GM23338 (cell line): ENCODE measurements around the gene MFSD6. TPM values are rescaled to one million over a fixed set of nuclear protein-coding genes. Genes with fewer than 3 reads are reported as not detected.

Experiments
- ATAC-seq: fragments of 200-7000 bp; cut with Tn5 transposase; 3 replicates; pipeline ENCODE4 v1.9.1; 2020
- DNase-seq: peaks from one replicate; pipeline ENCODE4 v3.0.0-alpha.2; 2015; ENCODE audit warnings: low spot score
- H2AFZ ChIP-seq: fragments of 200-600 bp; sonication (generic); 2 replicates; pipeline ENCODE4 v1.8.0; 2016; ENCODE audit warnings: antibody characterized with exemption, mild to moderate bottlenecking, moderate library complexity
- H3F3A ChIP-seq: fragments of 200-600 bp; sonication (generic); replicated peaks from 2 replicates; pipeline ENCODE4 v1.8.0; 2017; ENCODE audit warnings: antibody characterized with exemption, mixed run types, low read depth
- H3K27ac ChIP-seq: fragments of 200-600 bp; sonication (generic); 2 replicates; pipeline ENCODE4 v1.6.1; 2016; ENCODE audit warnings: low read depth
- H3K27me3 ChIP-seq: fragments of 200-600 bp; sonication (generic); 2 replicates; pipeline ENCODE4 v1.8.0; 2016; ENCODE audit warnings: mild to moderate bottlenecking, mixed run types, moderate library complexity; ENCODE audit not compliant: insufficient read depth
- H3K36me3 ChIP-seq: fragments of 200-600 bp; sonication (generic); 2 replicates; pipeline ENCODE4 v1.8.0; 2016; ENCODE audit warnings: mild to moderate bottlenecking; ENCODE audit not compliant: insufficient read depth
- H3K4me1 ChIP-seq: fragments of 200-600 bp; sonication (generic); 2 replicates; pipeline ENCODE4 v1.8.0; 2016; ENCODE audit warnings: mild to moderate bottlenecking, moderate library complexity; ENCODE audit not compliant: insufficient read depth
- H3K4me2 ChIP-seq: fragments of 200-600 bp; sonication (generic); 2 replicates; pipeline ENCODE4 v1.7.1; 2017; ENCODE audit warnings: mixed run types
- H3K4me3 ChIP-seq: fragments of 200-600 bp; sonication (generic); 2 replicates; pipeline ENCODE4 v1.6.1; 2016; ENCODE audit warnings: mixed run types
- H3K79me2 ChIP-seq: fragments of 200-600 bp; sonication (generic); replicated peaks from 2 replicates; pipeline ENCODE4 v1.8.0; 2017; ENCODE audit warnings: mild to moderate bottlenecking; ENCODE audit not compliant: insufficient read depth
- H3K9me2 ChIP-seq: fragments of 200-600 bp; sonication (generic); 2 replicates; pipeline ENCODE4 v1.8.0; 2017; ENCODE audit not compliant: insufficient read depth
- H4K20me1 ChIP-seq: fragments of 200-600 bp; sonication (generic); replicated peaks from 2 replicates; pipeline ENCODE4 v1.8.0; 2017; ENCODE audit warnings: mild to moderate bottlenecking; ENCODE audit not compliant: insufficient read depth
- H3K27ac Mint-ChIP-seq: 2 replicates; pipeline ENCODE4 v1.8.0; 2020; ENCODE audit warnings: inconsistent platforms, mild to moderate bottlenecking, moderate library complexity, mixed read lengths
- H3K27me3 Mint-ChIP-seq: 3 replicates; pipeline ENCODE4 v1.8.0; 2022; ENCODE audit warnings: low read depth, mild to moderate bottlenecking, moderate library complexity, mixed read lengths, inconsistent platforms; ENCODE audit not compliant: insufficient read depth, poor library complexity
- H3K36me3 Mint-ChIP-seq: 3 replicates; pipeline ENCODE4 v1.8.0; 2021; ENCODE audit warnings: low read depth, mild to moderate bottlenecking, inconsistent platforms, moderate library complexity, mixed read lengths
- H3K4me1 Mint-ChIP-seq: 3 replicates; pipeline ENCODE4 v1.8.0; 2020; ENCODE audit warnings: mild to moderate bottlenecking, inconsistent platforms, mixed read lengths
- H3K4me3 Mint-ChIP-seq: 3 replicates; pipeline ENCODE4 v1.8.0; 2021; ENCODE audit warnings: moderate library complexity, mild to moderate bottlenecking, inconsistent platforms, mixed read lengths
- H3K9me3 Mint-ChIP-seq: 3 replicates; pipeline ENCODE4 v1.8.0; 2020; ENCODE audit warnings: moderate library complexity, mild to moderate bottlenecking, inconsistent platforms, mixed read lengths
- CREB1 ChIP-seq: fragments of 250-450 bp; sonication (Bioruptor Pico); IDR thresholded peaks from 2 replicates; pipeline ENCODE4 v1.5.0; 2020; ENCODE audit warnings: low read depth, mild to moderate bottlenecking, moderate library complexity
- ETS1 ChIP-seq: IDR thresholded peaks from 2 replicates; pipeline ENCODE4 v1.6.1; 2016; ENCODE audit warnings: antibody characterized with exemption
- EZH2phosphoT487 ChIP-seq: fragments of 200-600 bp; sonication (generic); IDR thresholded peaks from one replicate; pipeline ENCODE4 v1.8.1; 2018; ENCODE audit warnings: antibody characterized with exemption; ENCODE audit not compliant: unreplicated experiment
- NANOG ChIP-seq: IDR thresholded peaks from 2 replicates; pipeline ENCODE4 v1.6.1; 2016; ENCODE audit warnings: antibody characterized with exemption, borderline replicate concordance
- POLR2AphosphoS5 ChIP-seq: IDR thresholded peaks from 2 replicates; pipeline ENCODE4 v1.6.1; 2016; ENCODE audit warnings: antibody characterized with exemption, low read depth
- ZNF114 ChIP-seq: fragments of 250-450 bp; sonication (Bioruptor Pico); IDR thresholded peaks from 2 replicates; pipeline ENCODE4 v1.5.0; 2020; ENCODE audit warnings: mild to moderate bottlenecking, moderate library complexity
- ZNF331 ChIP-seq: fragments of 250-450 bp; sonication (Bioruptor Pico); IDR thresholded peaks from 2 replicates; pipeline ENCODE4 v1.5.0; 2020; ENCODE audit warnings: low read depth, mild to moderate bottlenecking, moderate library complexity
- polyA plus RNA-seq: library from polyadenylated mRNA; unstranded; fragments of >200 nt; fragmentation: Nextera tagmentation; extraction: Ambion mirVana; gene quantifications from 2 replicates; pipeline ENCODE4 v1.2.1, GENCODE V29; 2016
- total RNA-seq: library from RNA; depleted of rRNA; stranded (reverse); fragments of >200 nt; shearing (Covaris generic); gene quantifications from 2 replicates; pipeline ENCODE4 v1.2.3, GENCODE V29; 2014
- TF ChIP-seq, protein P1 (sequence below): fragments of 250-450 bp; sonication (Bioruptor Pico); IDR thresholded peaks from 2 replicates; pipeline ENCODE4 v1.5.0; 2020; ENCODE audit warnings: mild to moderate bottlenecking, moderate library complexity
- TF ChIP-seq, protein P2 (sequence below): IDR thresholded peaks from one replicate; pipeline ENCODE4 v1.6.1; 2018; ENCODE audit warnings: antibody characterized with exemption; ENCODE audit not compliant: unreplicated experiment
- TF ChIP-seq, protein P3 (sequence below), 2 experiments: fragments of 200-600 bp in 1 of 2; sonication (generic) in 1 of 2; conservative IDR thresholded peaks; 2 replicates each; pipeline versions ENCODE4 v1.5.1 to v1.6.1; 2016 to 2017; ENCODE audit warnings: antibody characterized with exemption in 2 of 2, low read depth in 2 of 2, mild to moderate bottlenecking in 2 of 2, moderate library complexity in 1 of 2

The MFSD6 gene
- total and polyA plus RNA-seq, 2 experiments from 2014 or later = 2.3 to 9.6 TPM

DNA sequence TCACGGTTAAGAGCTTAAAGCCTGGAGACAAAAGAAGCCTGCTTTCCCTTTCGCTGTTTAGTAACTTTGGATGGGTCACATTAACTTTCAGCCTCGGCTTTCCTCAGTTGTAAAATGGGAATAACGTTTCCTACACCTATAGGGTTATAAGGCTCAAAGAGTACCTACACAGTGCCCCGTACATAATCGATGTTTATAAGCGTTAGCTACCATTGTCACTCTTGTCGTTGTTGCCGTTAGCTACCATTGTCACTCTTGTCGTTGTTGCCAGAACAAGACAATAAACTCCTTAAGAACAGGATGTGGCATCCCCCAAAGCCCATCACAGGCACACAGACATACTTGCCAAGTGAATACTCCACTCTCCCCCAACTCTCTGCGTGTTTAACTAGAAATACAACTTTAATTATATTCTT lies 901 bp upstream of the MFSD6 start (continued):
- TF ChIP-seq, protein P1, sequence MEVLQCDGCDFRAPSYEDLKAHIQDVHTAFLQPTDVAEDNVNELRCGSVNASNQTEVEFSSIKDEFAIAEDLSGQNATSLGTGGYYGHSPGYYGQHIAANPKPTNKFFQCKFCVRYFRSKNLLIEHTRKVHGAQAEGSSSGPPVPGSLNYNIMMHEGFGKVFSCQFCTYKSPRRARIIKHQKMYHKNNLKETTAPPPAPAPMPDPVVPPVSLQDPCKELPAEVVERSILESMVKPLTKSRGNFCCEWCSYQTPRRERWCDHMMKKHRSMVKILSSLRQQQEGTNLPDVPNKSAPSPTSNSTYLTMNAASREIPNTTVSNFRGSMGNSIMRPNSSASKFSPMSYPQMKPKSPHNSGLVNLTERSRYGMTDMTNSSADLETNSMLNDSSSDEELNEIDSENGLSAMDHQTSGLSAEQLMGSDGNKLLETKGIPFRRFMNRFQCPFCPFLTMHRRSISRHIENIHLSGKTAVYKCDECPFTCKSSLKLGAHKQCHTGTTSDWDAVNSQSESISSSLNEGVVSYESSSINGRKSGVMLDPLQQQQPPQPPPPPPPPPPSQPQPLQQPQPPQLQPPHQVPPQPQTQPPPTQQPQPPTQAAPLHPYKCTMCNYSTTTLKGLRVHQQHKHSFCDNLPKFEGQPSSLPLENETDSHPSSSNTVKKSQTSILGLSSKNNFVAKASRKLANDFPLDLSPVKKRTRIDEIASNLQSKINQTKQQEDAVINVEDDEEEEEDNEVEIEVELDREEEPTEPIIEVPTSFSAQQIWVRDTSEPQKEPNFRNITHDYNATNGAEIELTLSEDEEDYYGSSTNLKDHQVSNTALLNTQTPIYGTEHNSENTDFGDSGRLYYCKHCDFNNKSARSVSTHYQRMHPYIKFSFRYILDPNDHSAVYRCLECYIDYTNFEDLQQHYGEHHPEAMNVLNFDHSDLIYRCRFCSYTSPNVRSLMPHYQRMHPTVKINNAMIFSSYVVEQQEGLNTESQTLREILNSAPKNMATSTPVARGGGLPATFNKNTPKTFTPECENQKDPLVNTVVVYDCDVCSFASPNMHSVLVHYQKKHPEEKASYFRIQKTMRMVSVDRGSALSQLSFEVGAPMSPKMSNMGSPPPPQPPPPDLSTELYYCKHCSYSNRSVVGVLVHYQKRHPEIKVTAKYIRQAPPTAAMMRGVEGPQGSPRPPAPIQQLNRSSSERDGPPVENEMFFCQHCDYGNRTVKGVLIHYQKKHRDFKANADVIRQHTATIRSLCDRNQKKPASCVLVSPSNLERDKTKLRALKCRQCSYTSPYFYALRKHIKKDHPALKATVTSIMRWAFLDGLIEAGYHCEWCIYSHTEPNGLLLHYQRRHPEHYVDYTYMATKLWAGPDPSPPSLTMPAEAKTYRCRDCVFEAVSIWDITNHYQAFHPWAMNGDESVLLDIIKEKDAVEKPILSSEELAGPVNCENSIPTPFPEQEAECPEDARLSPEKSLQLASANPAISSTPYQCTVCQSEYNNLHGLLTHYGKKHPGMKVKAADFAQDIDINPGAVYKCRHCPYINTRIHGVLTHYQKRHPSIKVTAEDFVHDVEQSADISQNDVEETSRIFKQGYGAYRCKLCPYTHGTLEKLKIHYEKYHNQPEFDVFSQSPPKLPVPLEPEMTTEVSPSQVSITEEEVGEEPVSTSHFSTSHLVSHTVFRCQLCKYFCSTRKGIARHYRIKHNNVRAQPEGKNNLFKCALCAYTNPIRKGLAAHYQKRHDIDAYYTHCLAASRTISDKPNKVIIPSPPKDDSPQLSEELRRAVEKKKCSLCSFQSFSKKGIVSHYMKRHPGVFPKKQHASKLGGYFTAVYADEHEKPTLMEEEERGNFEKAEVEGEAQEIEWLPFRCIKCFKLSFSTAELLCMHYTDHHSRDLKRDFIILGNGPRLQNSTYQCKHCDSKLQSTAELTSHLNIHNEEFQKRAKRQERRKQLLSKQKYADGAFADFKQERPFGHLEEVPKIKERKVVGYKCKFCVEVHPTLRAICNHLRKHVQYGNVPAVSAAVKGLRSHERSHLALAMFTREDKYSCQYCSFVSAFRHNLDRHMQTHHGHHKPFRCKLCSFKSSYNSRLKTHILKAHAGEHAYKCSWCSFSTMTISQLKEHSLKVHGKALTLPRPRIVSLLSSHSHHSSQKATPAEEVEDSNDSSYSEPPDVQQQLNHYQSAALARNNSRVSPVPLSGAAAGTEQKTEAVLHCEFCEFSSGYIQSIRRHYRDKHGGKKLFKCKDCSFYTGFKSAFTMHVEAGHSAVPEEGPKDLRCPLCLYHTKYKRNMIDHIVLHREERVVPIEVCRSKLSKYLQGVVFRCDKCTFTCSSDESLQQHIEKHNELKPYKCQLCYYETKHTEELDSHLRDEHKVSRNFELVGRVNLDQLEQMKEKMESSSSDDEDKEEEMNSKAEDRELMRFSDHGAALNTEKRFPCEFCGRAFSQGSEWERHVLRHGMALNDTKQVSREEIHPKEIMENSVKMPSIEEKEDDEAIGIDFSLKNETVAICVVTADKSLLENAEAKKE = no peak
- TF ChIP-seq EZH2phosphoT487 = no peak

- no peak overlapping the region for H3K27ac Mint-ChIP-seq
- Histone ChIP-seq H3K79me2 (no peaks in the 10 kb centered on the region), H2AFZ (peak overlapping the region; percentile 99), H3K4me2 (peak overlapping the region; percentile 98), H3K4me3 (peak overlapping the region; percentile 90), H3K27ac (no peak overlapping the region), H3F3A (no peaks in the 10 kb centered on the region), H3K27me3 (peaks cover 48% of the 10 kb centered on the region), H3K4me1 (peaks cover 39% of the 10 kb centered on the region), H3K9me2 (no peaks in the 10 kb centered on the region), H3K36me3 (no peaks in the 10 kb centered on the region), H4K20me1 (no peaks in the 10 kb centered on the region)
- peak overlapping the region; percentile 78 for H3K4me3 Mint-ChIP-seq
- H3K36me3 Mint-ChIP-seq = no peaks in the 10 kb centered on the region
- H3K4me1 Mint-ChIP-seq = peaks cover 30% of the 10 kb centered on the region
- ATAC-seq (peak; percentile 62), DNase-seq (peak; percentile 49)
- no peaks in the 10 kb centered on the region for H3K9me3 Mint-ChIP-seq
- H3K27me3 Mint-ChIP-seq = peaks cover 7% of the 10 kb centered on the region
- TF ChIP-seq, protein P2, sequence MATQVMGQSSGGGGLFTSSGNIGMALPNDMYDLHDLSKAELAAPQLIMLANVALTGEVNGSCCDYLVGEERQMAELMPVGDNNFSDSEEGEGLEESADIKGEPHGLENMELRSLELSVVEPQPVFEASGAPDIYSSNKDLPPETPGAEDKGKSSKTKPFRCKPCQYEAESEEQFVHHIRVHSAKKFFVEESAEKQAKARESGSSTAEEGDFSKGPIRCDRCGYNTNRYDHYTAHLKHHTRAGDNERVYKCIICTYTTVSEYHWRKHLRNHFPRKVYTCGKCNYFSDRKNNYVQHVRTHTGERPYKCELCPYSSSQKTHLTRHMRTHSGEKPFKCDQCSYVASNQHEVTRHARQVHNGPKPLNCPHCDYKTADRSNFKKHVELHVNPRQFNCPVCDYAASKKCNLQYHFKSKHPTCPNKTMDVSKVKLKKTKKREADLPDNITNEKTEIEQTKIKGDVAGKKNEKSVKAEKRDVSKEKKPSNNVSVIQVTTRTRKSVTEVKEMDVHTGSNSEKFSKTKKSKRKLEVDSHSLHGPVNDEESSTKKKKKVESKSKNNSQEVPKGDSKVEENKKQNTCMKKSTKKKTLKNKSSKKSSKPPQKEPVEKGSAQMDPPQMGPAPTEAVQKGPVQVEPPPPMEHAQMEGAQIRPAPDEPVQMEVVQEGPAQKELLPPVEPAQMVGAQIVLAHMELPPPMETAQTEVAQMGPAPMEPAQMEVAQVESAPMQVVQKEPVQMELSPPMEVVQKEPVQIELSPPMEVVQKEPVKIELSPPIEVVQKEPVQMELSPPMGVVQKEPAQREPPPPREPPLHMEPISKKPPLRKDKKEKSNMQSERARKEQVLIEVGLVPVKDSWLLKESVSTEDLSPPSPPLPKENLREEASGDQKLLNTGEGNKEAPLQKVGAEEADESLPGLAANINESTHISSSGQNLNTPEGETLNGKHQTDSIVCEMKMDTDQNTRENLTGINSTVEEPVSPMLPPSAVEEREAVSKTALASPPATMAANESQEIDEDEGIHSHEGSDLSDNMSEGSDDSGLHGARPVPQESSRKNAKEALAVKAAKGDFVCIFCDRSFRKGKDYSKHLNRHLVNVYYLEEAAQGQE = no peak
- TF ChIP-seq ZNF331 (CRISPR knock-in tag) (no peak), EZH2phosphoT487 (no peak), POLR2AphosphoS5 (0 out of 2 replicates have a peak, but pooled peaks have one; percentile 22), ZNF114 (CRISPR knock-in tag) (no peak), ETS1 (no peak), NANOG (no peak), CREB1 (CRISPR knock-in tag) (0 out of 2 replicates have a peak, but pooled peaks have one; percentile 2)
- TF ChIP-seq, protein P3, sequence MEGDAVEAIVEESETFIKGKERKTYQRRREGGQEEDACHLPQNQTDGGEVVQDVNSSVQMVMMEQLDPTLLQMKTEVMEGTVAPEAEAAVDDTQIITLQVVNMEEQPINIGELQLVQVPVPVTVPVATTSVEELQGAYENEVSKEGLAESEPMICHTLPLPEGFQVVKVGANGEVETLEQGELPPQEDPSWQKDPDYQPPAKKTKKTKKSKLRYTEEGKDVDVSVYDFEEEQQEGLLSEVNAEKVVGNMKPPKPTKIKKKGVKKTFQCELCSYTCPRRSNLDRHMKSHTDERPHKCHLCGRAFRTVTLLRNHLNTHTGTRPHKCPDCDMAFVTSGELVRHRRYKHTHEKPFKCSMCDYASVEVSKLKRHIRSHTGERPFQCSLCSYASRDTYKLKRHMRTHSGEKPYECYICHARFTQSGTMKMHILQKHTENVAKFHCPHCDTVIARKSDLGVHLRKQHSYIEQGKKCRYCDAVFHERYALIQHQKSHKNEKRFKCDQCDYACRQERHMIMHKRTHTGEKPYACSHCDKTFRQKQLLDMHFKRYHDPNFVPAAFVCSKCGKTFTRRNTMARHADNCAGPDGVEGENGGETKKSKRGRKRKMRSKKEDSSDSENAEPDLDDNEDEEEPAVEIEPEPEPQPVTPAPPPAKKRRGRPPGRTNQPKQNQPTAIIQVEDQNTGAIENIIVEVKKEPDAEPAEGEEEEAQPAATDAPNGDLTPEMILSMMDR (conservative IDR thresholded peaks at IDR 0.05; ENCODE audit: low read depth in 2 of 2) = no peak
Measured at GRCh38 chr2:190408538-190409271, 550 bp downstream of the MFSD6 start.
